Right cardiac atrium (tissue), 5 donors: ENCODE measurements around the gene MCC. TPM values are rescaled to one million over a fixed set of nuclear protein-coding genes. Genes with fewer than 3 reads are reported as not detected.
A peak's percentile ranks its signal among the peaks of the same experiment; 100 is the strongest.

Experiments
- ATAC-seq, 2 donors: fragments of 200-7000 bp; cut with Tn5 transposase; one replicate each; pipeline versions ENCODE4 v1.8.0 to v1.9.1; 2020; ENCODE audit warnings: moderate library complexity in 2 of 2, mild to moderate bottlenecking in 1 of 2
- DNase-seq, 3 donors: peaks; one replicate each; pipeline ENCODE4 v3.0.0-alpha.2; 2020
- H3K27ac ChIP-seq: one replicate; pipeline ENCODE4 v1.5.1; 2013; ENCODE audit warnings: mild to moderate bottlenecking, low read length, control low read depth, moderate library complexity
- H3K27me3 ChIP-seq: one replicate; pipeline ENCODE4 v1.6.1; 2013; ENCODE audit not compliant: control insufficient read depth, insufficient read depth
- H3K4me1 ChIP-seq: one replicate; pipeline ENCODE4 v1.6.1; 2013; ENCODE audit warnings: low read length; ENCODE audit not compliant: control insufficient read depth, insufficient read depth
- H3K4me3 ChIP-seq: one replicate; pipeline ENCODE4 v1.5.1; 2013; ENCODE audit warnings: low read length, control low read depth
- H3K9me3 ChIP-seq: one replicate; pipeline ENCODE4 v1.6.1; 2013; ENCODE audit warnings: low read length; ENCODE audit not compliant: control insufficient read depth
- WGBS: extraction: QIAGEN DNeasy Blood & Tissue Kit; methylation state at CpG from one replicate; pipeline ENCODE4 v1.1.7; 2013; 5-methylcytosine and 5-hydroxymethylcytosine counted together
- intact Hi-C, 4 donors: fragments of 100-400 bp; cut with DNase I; formaldehyde crosslinking; loops; one replicate each; pipeline versions ENCODE4 v1.11.0 to v1.14.0; 2022 to 2023
- polyA plus RNA-seq: library from polyadenylated mRNA; stranded (reverse); fragments of 200-250 nt; gene quantifications from one replicate; pipeline ENCODE4 v1.2.3, GENCODE V29; 2013
- total RNA-seq, 4 donors: library from RNA; stranded (reverse); fragmentation: NEBNext Ultra II Directional; extraction: Animal tissue kit (Norgen Biotek cat#: 25700); gene quantifications; one replicate each; pipeline ENCODE4 v1.2.1, GENCODE V29; 2021
- donor health status: healthy with polysubstance abuse.
- donor health status: DM: no; HTN: yes; CAD: no.
- donor health status: DM: no; HTN: no; CAD: no.
- donor health status: DM: no; HTN: yes; CAD: no; lungs with severe emphysema.
- donor health status: DM: yes; HTN: yes; CAD: no.

Gene MCC
- total and polyA plus RNA-seq, 5 donors = 6.9 to 33.6 (median 27.0) TPM

DNA sequence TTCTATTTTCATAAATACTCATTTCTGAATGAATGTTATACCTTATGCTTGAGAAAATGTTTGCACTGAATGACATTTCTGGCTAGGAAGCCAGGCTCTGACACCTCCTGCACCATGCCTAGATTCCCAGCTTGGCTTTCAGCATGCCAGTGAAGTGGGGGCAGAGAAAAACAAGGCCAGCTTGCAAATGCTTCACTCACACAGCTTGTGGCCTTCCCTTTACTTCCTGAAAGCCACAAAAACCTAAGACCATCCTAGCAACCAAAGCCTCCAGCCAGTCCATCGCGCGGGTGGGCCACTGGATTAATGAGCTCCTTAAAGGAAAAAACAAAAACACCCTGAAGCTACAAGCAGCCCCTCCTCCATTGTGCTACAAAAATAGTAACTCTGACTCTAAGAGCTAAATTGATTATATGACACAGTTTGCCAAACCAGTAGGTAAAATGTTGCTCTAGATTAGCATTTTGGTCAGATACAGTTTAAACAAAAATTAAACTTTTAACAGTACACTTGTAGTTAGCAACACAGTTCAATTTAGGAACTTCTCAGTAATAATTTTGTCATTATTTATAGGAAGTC lies 213.3 kb downstream of the MCC start:
- Histone ChIP-seq H3K27ac (peak overlapping the region; percentile 53), H3K4me1 (peaks cover 8% of the 10 kb centered on the region), H3K27me3 (no peaks in the 10 kb centered on the region), H3K9me3 (no peaks in the 10 kb centered on the region), H3K4me3 (no peak overlapping the region)
- intact Hi-C loops = no loop called here
- ATAC-seq (peak; percentile 55 to 62), DNase-seq (no peak)
- WGBS = 46% methylated on average over 3 of the region's 3 CpGs

- Histone ChIP-seq H3K27me3 (no peaks in the 10 kb centered on the region), H3K4me1 (peaks cover 6% of the 10 kb centered on the region), H3K4me3 (no peak overlapping the region), H3K9me3 (no peaks in the 10 kb centered on the region), H3K27ac (no peak overlapping the region)
- DNase-seq = no peak
- intact Hi-C loops = no loop called here
- no peak for ATAC-seq
- 79% methylated on average over 3 of the region's 3 CpGs for WGBS
Measured at GRCh38 chr5:113273948-113274347, 214.3 kb downstream of the MCC start.

GRCh38 chr5:113271745-113272454 lies 216.4 kb downstream of the MCC start:
- no peak for ATAC-seq
- Histone ChIP-seq H3K9me3 (no peaks in the 10 kb centered on the region), H3K27me3 (no peaks in the 10 kb centered on the region), H3K27ac (no peak overlapping the region), H3K4me1 (peaks cover 10% of the 10 kb centered on the region), H3K4me3 (no peak overlapping the region)
- DNase-seq = no peak
- 48% methylated on average over 1 of the region's 1 CpG for WGBS
- intact Hi-C loops = no loop called here

GRCh38 chr5:113271015-113271414 lies 217.2 kb downstream of the MCC start:
- ATAC-seq (no peak), DNase-seq (no peak)
- Histone ChIP-seq H3K4me1 (peaks cover 15% of the 10 kb centered on the region), H3K9me3 (no peaks in the 10 kb centered on the region), H3K27ac (no peak overlapping the region), H3K27me3 (no peaks in the 10 kb centered on the region), H3K4me3 (no peak overlapping the region)
- WGBS = 69% methylated on average over 2 of the region's 2 CpGs
- intact Hi-C loops = no loop called here

GRCh38 chr5:113270086-113270485 lies 218.2 kb downstream of the MCC start:
- ATAC-seq (no peak), DNase-seq (no peak)
- Histone ChIP-seq H3K4me3 (no peak overlapping the region), H3K4me1 (peaks cover 13% of the 10 kb centered on the region), H3K27ac (no peak overlapping the region), H3K9me3 (no peaks in the 10 kb centered on the region), H3K27me3 (no peaks in the 10 kb centered on the region)
- intact Hi-C loops = no loop called here
- WGBS = 95% methylated on average over 5 of the region's 5 CpGs

GRCh38 chr5:113269023-113269997 lies 218.9 kb downstream of the MCC start:
- ATAC-seq = no peak
- no peaks in the 10 kb centered on the region for H3K9me3 ChIP-seq
- H3K4me3 ChIP-seq = no peak overlapping the region
- no peak for DNase-seq
- H3K4me1 ChIP-seq = peaks cover 13% of the 10 kb centered on the region
- intact Hi-C loops = no loop called here
- no peaks in the 10 kb centered on the region for H3K27me3 ChIP-seq
- WGBS = 86% methylated on average over 4 of the region's 4 CpGs
- no peak overlapping the region for H3K27ac ChIP-seq

DNA sequence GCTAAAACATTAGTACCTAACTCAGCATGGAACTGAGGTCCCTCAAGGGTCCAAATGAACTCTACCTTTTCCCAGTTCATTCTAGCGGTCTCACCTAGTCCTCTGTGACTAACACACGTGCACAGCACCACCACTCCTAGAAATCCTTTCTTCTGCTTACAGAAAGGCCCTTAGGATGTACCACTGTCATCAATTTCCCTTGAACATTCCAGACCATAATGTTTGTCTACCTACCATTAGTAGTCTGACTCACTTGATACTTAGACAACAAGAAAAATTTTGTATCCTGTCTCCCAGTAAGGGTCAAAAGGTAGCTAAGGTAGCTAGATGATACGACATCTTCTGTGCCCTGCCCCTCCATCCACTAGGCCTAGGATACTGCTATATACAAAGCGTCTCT lies 220.0 kb downstream of the MCC start:
- no peak for ATAC-seq
- H3K4me3 ChIP-seq = no peak overlapping the region
- H3K27me3 ChIP-seq = no peaks in the 10 kb centered on the region
- peaks cover 9% of the 10 kb centered on the region for H3K4me1 ChIP-seq
- no peak for DNase-seq
- 98% methylated on average over 4 of the region's 4 CpGs for WGBS
- intact Hi-C loops = no loop called here
- no peak overlapping the region for H3K27ac ChIP-seq
- H3K9me3 ChIP-seq = no peaks in the 10 kb centered on the region

GRCh38 chr5:113267361-113267900 lies 220.8 kb downstream of the MCC start:
- Histone ChIP-seq H3K27ac (no peak overlapping the region), H3K4me3 (no peak overlapping the region), H3K4me1 (peaks cover 9% of the 10 kb centered on the region), H3K9me3 (no peaks in the 10 kb centered on the region), H3K27me3 (no peaks in the 10 kb centered on the region)
- ATAC-seq = no peak
- WGBS = 58% methylated on average over 6 of the region's 6 CpGs
- DNase-seq = no peak
- intact Hi-C loops = no loop called here

DNA sequence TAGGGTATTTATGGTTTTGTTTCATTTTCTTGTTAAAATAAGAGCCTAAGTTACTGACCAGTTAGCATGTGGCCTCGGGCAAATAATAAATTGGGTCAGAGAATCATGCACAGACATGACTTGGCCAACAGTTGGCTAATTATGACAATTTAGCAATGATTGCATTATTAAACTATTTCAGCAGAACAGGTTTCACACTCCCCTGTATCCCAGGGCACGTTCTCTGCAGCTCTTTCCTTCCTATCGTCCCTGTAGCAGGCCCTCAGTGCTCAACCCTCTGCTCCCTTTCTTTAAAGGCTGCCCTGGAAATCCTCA lies 221.4 kb downstream of the MCC start:
- Histone ChIP-seq H3K4me1 (peaks cover 9% of the 10 kb centered on the region), H3K27ac (no peak overlapping the region), H3K9me3 (no peaks in the 10 kb centered on the region), H3K27me3 (no peaks in the 10 kb centered on the region), H3K4me3 (no peak overlapping the region)
- no peak for DNase-seq
- intact Hi-C loops = no loop called here
- peak in 1 of 2 donors; percentile 43 for ATAC-seq
- WGBS = 50% methylated on average over 3 of the region's 3 CpGs

DNA sequence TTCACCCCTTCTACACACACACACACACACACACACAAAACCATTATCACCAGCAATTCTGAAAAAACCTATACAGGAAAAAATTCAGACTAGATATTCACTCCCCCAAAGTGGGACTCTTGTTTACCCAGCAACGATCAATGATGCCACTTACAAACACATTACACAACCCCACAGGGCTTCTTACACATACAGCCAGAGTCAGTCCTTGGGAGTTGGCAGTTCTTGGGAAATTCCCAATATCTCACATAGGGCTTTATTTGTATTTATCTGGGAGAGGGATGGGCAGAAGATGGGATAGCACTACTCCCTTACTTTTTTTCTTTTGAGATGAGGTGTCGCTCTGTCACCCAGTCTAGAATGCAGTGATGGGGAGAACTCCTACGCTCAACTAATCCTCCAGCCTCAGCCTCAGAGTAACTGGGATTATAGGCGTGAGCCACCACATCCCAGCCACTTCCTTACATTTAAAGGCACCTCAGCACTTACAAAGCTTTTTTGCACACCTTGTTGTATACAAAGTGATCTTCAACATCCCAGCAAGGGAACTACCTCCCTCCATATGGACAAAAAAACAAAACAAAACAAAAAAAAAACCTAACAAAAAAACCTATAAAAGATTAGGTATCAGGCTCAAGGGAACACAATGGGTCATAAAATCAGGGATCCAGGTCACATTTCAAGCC lies 221.9 kb downstream of the MCC start:
- Histone ChIP-seq H3K27ac (peak overlapping the region; percentile 25), H3K4me3 (no peak overlapping the region), H3K4me1 (peaks cover 9% of the 10 kb centered on the region), H3K27me3 (no peaks in the 10 kb centered on the region), H3K9me3 (no peaks in the 10 kb centered on the region)
- 86% methylated on average over 4 of the region's 4 CpGs for WGBS
- no peak for DNase-seq
- intact Hi-C loops = no loop called here
- peak in 1 of 2 donors; percentile 32 for ATAC-seq
